Activated CD8-positive, alpha-beta T cell treated with anti-CD3 and anti-CD28 coated beads for 36 hours (primary cell): Measurements from ENCODE around the gene REPIN1. TPM values are rescaled to one million over a fixed set of nuclear protein-coding genes. Genes with fewer than 3 reads are reported as not detected.

Experiments used
- ATAC-seq: fragments of 200-7000 bp; cut with Tn5 transposase; one replicate; pipeline ENCODE4 v1.10.0; 2021; ENCODE audit warnings: mild to moderate bottlenecking, moderate library complexity
- CTCF ChIA-PET: fragments of 350-600 bp; sonication (Branson Sonifier 250); formaldehyde crosslinking; loops from one replicate; lab custom pipeline; 2021; ENCODE audit warnings: antibody characterized with exemption; lab: Charles Lee
- POLR2A ChIA-PET: fragments of 350-600 bp; sonication (Branson Sonifier 250); formaldehyde crosslinking; loops from one replicate; lab custom pipeline; 2021; ENCODE audit warnings: antibody characterized with exemption; lab: Charles Lee
- DNase-seq: peaks from one replicate; pipeline ENCODE4 v3.0.0-alpha.2; 2020
- H3K27ac Mint-ChIP-seq: one replicate; pipeline ENCODE4 v1.8.0; 2021; ENCODE audit warnings: mild to moderate bottlenecking, mixed read lengths
- H3K27me3 Mint-ChIP-seq: one replicate; pipeline ENCODE4 v1.8.0; 2021; ENCODE audit warnings: mixed read lengths
- H3K36me3 Mint-ChIP-seq: one replicate; pipeline ENCODE4 v1.8.0; 2021; ENCODE audit warnings: low read depth, mixed read lengths
- H3K4me1 Mint-ChIP-seq: one replicate; pipeline ENCODE4 v1.8.0; 2021; ENCODE audit warnings: low read depth, mixed read lengths
- H3K4me3 Mint-ChIP-seq: one replicate; pipeline ENCODE4 v1.8.0; 2021; ENCODE audit warnings: mild to moderate bottlenecking, moderate library complexity, mixed read lengths
- H3K9me3 Mint-ChIP-seq: one replicate; pipeline ENCODE4 v1.8.0; 2021; ENCODE audit warnings: mixed read lengths
- intact Hi-C: fragments of 100-400 bp; cut with micrococcal nuclease; formaldehyde crosslinking; loops from one replicate; pipeline ENCODE4 v1.10.0; 2022
- total RNA-seq, 2 experiments: library from RNA; stranded (reverse); gene quantifications; one replicate each; pipeline ENCODE4 v1.2.3, GENCODE V29; 2021
- TF ChIP-seq, protein P1 (sequence below): fragments of 200-600 bp; IDR thresholded peaks from one replicate; pipeline ENCODE4 v1.8.0; 2022; ENCODE audit warnings: antibody characterized with exemption, mild to moderate bottlenecking

The REPIN1 gene
- total RNA-seq, 2 experiments from 2014 or later: 56.0 to 59.2 TPM

- TF ChIP-seq, protein P1, sequence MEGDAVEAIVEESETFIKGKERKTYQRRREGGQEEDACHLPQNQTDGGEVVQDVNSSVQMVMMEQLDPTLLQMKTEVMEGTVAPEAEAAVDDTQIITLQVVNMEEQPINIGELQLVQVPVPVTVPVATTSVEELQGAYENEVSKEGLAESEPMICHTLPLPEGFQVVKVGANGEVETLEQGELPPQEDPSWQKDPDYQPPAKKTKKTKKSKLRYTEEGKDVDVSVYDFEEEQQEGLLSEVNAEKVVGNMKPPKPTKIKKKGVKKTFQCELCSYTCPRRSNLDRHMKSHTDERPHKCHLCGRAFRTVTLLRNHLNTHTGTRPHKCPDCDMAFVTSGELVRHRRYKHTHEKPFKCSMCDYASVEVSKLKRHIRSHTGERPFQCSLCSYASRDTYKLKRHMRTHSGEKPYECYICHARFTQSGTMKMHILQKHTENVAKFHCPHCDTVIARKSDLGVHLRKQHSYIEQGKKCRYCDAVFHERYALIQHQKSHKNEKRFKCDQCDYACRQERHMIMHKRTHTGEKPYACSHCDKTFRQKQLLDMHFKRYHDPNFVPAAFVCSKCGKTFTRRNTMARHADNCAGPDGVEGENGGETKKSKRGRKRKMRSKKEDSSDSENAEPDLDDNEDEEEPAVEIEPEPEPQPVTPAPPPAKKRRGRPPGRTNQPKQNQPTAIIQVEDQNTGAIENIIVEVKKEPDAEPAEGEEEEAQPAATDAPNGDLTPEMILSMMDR: no peak
- no peaks in the 10 kb centered on the region for H3K9me3 Mint-ChIP-seq
- no peak for ATAC-seq
- H3K4me1 Mint-ChIP-seq: peaks cover 64% of the 10 kb centered on the region
- CTCF ChIA-PET: interaction anchor here (1.5 kb wide), 1 partner anchor 15 kb away, joined by 4 read pairs; no protein-coding TSS in a partner anchor
- POLR2A ChIA-PET: no interaction called here
- intact Hi-C loops: no loop called here
- H3K36me3 Mint-ChIP-seq: peaks cover 31% of the 10 kb centered on the region
- H3K27me3 Mint-ChIP-seq: no peaks in the 10 kb centered on the region
- DNase-seq: no peak
- no peak overlapping the region for H3K27ac Mint-ChIP-seq
- no peak overlapping the region for H3K4me3 Mint-ChIP-seq
Measured at GRCh38 chr7:150371996-150372270, 3.3 kb downstream of the REPIN1 start.

DNA sequence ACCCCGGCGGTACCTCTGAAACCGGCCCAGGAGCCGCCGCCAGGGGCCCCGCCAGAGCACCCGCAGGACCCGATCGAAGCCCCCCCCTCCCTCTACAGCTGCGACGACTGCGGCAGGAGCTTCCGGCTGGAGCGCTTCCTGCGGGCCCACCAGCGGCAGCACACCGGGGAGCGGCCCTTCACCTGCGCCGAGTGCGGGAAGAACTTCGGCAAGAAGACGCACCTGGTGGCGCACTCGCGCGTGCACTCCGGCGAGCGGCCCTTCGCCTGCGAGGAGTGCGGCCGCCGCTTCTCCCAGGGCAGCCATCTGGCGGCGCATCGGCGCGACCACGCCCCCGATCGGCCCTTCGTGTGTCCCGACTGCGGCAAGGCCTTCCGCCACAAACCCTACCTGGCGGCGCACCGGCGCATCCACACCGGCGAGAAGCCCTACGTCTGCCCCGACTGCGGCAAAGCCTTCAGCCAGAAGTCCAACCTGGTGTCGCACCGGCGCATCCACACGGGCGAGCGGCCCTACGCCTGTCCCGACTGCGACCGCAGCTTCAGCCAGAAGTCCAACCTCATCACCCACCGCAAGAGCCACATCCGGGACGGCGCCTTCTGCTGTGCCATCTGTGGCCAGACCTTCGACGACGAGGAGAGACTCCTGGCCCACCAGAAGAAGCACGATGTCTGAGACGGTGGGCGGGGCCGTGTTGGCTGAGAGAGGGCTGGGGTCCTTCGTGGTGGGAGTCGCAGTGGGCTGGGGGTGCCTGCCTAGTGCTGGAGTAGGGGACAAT is 3.8 kb downstream of the REPIN1 start:
- Mint-ChIP-seq H3K36me3 (peaks cover 31% of the 10 kb centered on the region), H3K4me3 (no peak overlapping the region), H3K4me1 (peaks cover 65% of the 10 kb centered on the region), H3K27ac (no peak overlapping the region), H3K9me3 (no peaks in the 10 kb centered on the region), H3K27me3 (no peaks in the 10 kb centered on the region)
- ChIA-PET POLR2A (no interaction called here), CTCF (no interaction called here)
- TF ChIP-seq, protein P1: no peak
- DNase-seq: no peak
- no peak for ATAC-seq
- intact Hi-C loops: no loop called here

- ATAC-seq (no peak), DNase-seq (no peak)
- ChIA-PET POLR2A (interaction anchor here (1.2 kb wide), 1 partner anchor 60 kb away, joined by 3 read pairs; no protein-coding TSS in a partner anchor), CTCF (no interaction called here)
- TF ChIP-seq, protein P1: no peak
- peaks cover 31% of the 10 kb centered on the region for H3K36me3 Mint-ChIP-seq
- peak overlapping the region; percentile 57 for H3K27ac Mint-ChIP-seq
- peaks cover 68% of the 10 kb centered on the region for H3K4me1 Mint-ChIP-seq
- intact Hi-C loops: no loop called here
- no peaks in the 10 kb centered on the region for H3K9me3 Mint-ChIP-seq
- no peaks in the 10 kb centered on the region for H3K27me3 Mint-ChIP-seq
- H3K4me3 Mint-ChIP-seq: no peak overlapping the region
Measured at GRCh38 chr7:150373049-150373801, 4.6 kb downstream of the REPIN1 start.

GRCh38 chr7:150374026-150374425 is 5.4 kb downstream of the REPIN1 start:
- ATAC-seq (no peak), DNase-seq (no peak)
- Mint-ChIP-seq H3K27me3 (no peaks in the 10 kb centered on the region), H3K4me1 (peaks cover 67% of the 10 kb centered on the region), H3K27ac (peak overlapping the region; percentile 34), H3K4me3 (no peak overlapping the region), H3K36me3 (peaks cover 31% of the 10 kb centered on the region), H3K9me3 (no peaks in the 10 kb centered on the region)
- TF ChIP-seq, protein P1: no peak
- intact Hi-C loops: no loop called here
- ChIA-PET CTCF (no interaction called here), POLR2A (interaction anchor here (1.2 kb wide), 1 partner anchor 60 kb away, joined by 3 read pairs; no protein-coding TSS in a partner anchor)

DNA sequence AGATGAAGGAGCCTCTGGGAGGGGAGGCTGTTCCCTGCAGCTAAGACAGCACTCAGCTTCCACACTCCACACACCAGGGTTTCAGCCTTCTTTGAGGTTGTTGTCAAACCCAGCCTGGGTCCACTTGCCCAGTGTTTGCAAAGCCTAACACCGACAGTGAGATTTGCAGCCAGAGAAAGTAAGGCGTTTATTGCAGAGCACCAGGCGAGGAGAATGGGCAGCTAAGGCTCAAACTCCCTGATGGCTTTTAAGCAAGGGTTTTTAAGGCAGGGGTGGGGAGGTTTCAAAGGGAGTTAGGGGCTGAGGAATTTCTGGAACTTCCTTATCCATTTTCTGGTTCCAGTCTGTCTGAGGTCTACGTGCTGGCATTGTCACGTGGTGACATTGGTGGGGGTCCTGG is 5.8 kb downstream of the REPIN1 start:
- H3K9me3 Mint-ChIP-seq: no peaks in the 10 kb centered on the region
- CTCF ChIA-PET: no interaction called here
- POLR2A ChIA-PET: interaction anchor here (1.1 kb wide), 1 partner anchor 28 kb away, joined by 3 read pairs; no protein-coding TSS in a partner anchor
- TF ChIP-seq, protein P1: no peak
- ATAC-seq: no peak
- no peaks in the 10 kb centered on the region for H3K27me3 Mint-ChIP-seq
- no peak overlapping the region for H3K4me3 Mint-ChIP-seq
- peaks cover 31% of the 10 kb centered on the region for H3K36me3 Mint-ChIP-seq
- no peak for DNase-seq
- intact Hi-C loops: no loop called here
- H3K27ac Mint-ChIP-seq: no peak overlapping the region
- peaks cover 67% of the 10 kb centered on the region for H3K4me1 Mint-ChIP-seq
